Measurements from ENCODE around the gene C2CD4D.
A peak's percentile ranks its signal among the peaks of the same experiment; 100 is the strongest.

C2CD4D gene

DNA sequence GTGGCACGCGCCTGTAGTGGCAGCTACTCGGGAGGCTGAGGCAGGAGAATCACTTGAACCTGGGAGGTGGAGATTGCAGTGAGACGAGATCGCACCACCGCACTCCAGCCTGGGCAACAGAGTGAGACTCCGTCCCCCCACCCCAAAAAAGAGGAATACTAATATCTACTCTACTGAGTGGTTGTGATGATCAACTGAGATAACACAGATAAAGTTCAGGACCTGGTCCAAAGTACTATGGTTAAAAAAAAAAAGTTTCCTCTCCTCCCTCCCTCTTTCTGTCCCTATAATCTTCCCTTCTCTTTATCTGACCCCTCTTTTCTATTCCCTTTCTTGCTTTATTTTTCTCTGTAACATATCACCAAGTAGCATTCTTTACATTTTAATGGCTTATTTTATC lies 4.0 kb downstream of the C2CD4D start:
- Histone ChIP-seq H3K23ac (ENCODE audit: low read length in 2 of 2) (no peak overlapping the region), H3K27me3 (ENCODE audit: control insufficient read depth in 1 of 2, insufficient read depth in 1 of 2, low read length in 2 of 2) (peaks cover 40 to 67% of the 10 kb centered on the region in 2 experiments), H2BK12ac (ENCODE audit: low read length in 2 of 2) (no peak overlapping the region), H3K27ac (ENCODE audit: low read length, poor library complexity, severe bottlenecking) (no peak overlapping the region), H3K36me3 (ENCODE audit: control insufficient read depth in 1 of 2, insufficient read depth in 2 of 2, low read depth in 1 of 2, low read length in 2 of 2) (no peaks in the 10 kb centered on the region), H3K79me1 (replicated peaks; ENCODE audit: low read length, poor library complexity, severe bottlenecking) (no peaks in the 10 kb centered on the region), H4K8ac (ENCODE audit: low read length) (no peak overlapping the region), H2BK15ac (ENCODE audit: low read depth, poor library complexity, severe bottlenecking) (no peak overlapping the region), H2BK120ac (ENCODE audit: low read depth, low read length) (no peak overlapping the region), H3K18ac (ENCODE audit: low read depth in 1 of 2, low read length in 2 of 2) (no peak overlapping the region), H3K4me3 (ENCODE audit: insufficient read depth in 1 of 2, low read depth in 1 of 2, low read length in 2 of 2) (no peak overlapping the region), H2AK5ac (ENCODE audit: low read length, severe bottlenecking) (no peak overlapping the region), H3K4ac (ENCODE audit: low read depth in 1 of 2, low read length in 2 of 2) (no peak overlapping the region), H2AFZ (ENCODE audit: low read depth, low read length) (no peak overlapping the region), H3K9me3 (ENCODE audit: control insufficient read depth, low read length) (no peaks in the 10 kb centered on the region), H3K4me1 (ENCODE audit: control insufficient read depth, insufficient read depth, low read depth, low read length) (peaks cover 22% of the 10 kb centered on the region), H3K14ac (ENCODE audit: low read length in 2 of 2) (no peak overlapping the region), H3K9ac (ENCODE audit: low read length) (no peak overlapping the region), H2BK5ac (ENCODE audit: low read depth, low read length, poor library complexity, severe bottlenecking) (no peak overlapping the region), H3K4me2 (ENCODE audit: low read length, poor library complexity, severe bottlenecking) (no peak overlapping the region), H4K91ac (ENCODE audit: low read length) (no peak overlapping the region)
- no peak for DNase-seq
- 83% methylated on average over 3 of the region's 7 CpGs for WGBS

DNA sequence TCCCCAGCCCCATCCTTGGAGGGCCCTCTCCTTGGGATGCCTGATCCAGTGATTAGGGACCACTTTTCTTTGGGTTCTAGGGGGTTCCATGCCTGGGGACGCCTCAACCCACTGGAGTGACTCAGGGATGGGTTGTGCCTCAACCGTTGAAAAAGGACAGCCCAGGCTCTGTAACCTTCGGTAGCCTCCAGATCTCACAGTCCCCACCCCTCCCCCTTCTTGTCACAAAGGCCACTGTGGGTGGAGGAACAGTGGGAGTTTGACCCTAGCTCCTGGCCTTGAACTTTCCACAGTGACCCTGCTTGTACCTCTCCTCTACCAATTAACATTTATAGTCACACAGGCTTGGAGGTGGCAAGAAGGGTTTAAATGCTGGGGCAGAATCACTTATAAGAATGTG lies 5.4 kb downstream of the C2CD4D start:
- Histone ChIP-seq H3K18ac (ENCODE audit: low read depth in 1 of 2, low read length in 2 of 2) (no peak overlapping the region), H2BK15ac (ENCODE audit: low read depth, poor library complexity, severe bottlenecking) (no peak overlapping the region), H2BK120ac (ENCODE audit: low read depth, low read length) (no peak overlapping the region), H3K36me3 (ENCODE audit: control insufficient read depth in 1 of 2, insufficient read depth in 2 of 2, low read depth in 1 of 2, low read length in 2 of 2) (no peaks in the 10 kb centered on the region), H3K4ac (ENCODE audit: low read depth in 1 of 2, low read length in 2 of 2) (no peak overlapping the region), H3K27me3 (ENCODE audit: control insufficient read depth in 1 of 2, insufficient read depth in 1 of 2, low read length in 2 of 2) (peaks cover 34 to 66% of the 10 kb centered on the region in 2 experiments), H2AFZ (ENCODE audit: low read depth, low read length) (no peak overlapping the region), H2BK5ac (ENCODE audit: low read depth, low read length, poor library complexity, severe bottlenecking) (no peak overlapping the region), H3K4me1 (ENCODE audit: control insufficient read depth, insufficient read depth, low read depth, low read length) (peaks cover 19% of the 10 kb centered on the region), H3K9ac (ENCODE audit: low read length) (no peak overlapping the region), H4K91ac (ENCODE audit: low read length) (no peak overlapping the region), H3K79me1 (replicated peaks; ENCODE audit: low read length, poor library complexity, severe bottlenecking) (no peaks in the 10 kb centered on the region), H3K23ac (ENCODE audit: low read length in 2 of 2) (no peak overlapping the region), H3K14ac (ENCODE audit: low read length in 2 of 2) (no peak overlapping the region), H2BK12ac (ENCODE audit: low read length in 2 of 2) (peak overlapping the region in 1 of 2 experiments; percentile 15), H4K8ac (ENCODE audit: low read length) (no peak overlapping the region), H3K27ac (ENCODE audit: low read length, poor library complexity, severe bottlenecking) (no peak overlapping the region), H3K4me2 (ENCODE audit: low read length, poor library complexity, severe bottlenecking) (no peak overlapping the region), H2AK5ac (ENCODE audit: low read length, severe bottlenecking) (no peak overlapping the region), H3K9me3 (ENCODE audit: control insufficient read depth, low read length) (no peaks in the 10 kb centered on the region), H3K4me3 (ENCODE audit: insufficient read depth in 1 of 2, low read depth in 1 of 2, low read length in 2 of 2) (no peak overlapping the region)
- DNase-seq, result no peak
- WGBS, result no CpG with 5 or more reads among the region's 3 CpGs

DNA sequence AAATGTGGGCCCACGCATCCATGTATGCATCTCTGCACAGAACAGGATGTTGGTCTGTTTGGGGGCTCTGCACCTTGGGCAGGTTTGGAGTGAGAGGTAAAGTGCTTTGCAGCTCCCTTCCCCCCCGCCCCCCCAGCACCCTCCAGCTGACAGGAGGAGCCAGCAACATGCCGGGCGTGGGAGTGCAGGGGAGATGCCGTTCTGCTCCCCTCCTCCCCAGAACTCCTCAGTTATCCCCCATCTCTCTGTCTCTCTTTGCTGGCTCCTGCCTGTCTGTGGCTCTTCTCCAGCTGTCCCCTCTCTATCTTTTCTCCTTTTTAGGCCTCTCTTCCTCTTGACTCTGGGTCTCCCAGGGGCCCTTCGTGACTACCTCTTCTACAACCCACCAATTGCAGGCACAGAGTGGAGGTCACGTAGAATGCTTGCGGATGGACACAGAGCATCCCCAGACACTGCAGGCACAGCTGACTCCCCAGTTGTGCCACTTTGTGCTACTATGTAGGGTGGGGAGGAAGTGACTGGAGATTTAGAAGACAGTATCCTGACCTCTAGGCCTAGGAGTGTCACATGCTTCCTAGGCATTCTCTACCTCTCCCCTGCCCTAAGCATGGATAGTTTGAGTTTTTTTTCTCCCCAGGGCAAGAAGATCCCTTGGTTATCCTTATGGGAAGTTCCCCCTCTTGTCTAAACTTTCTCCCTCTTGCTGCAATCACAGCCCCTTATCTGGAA lies 6.3 kb downstream of the C2CD4D start:
- Histone ChIP-seq H4K91ac (ENCODE audit: low read length) (no peak overlapping the region), H2AFZ (ENCODE audit: low read depth, low read length) (no peak overlapping the region), H3K27me3 (ENCODE audit: control insufficient read depth in 1 of 2, insufficient read depth in 1 of 2, low read length in 2 of 2) (peaks cover 28 to 65% of the 10 kb centered on the region in 2 experiments), H3K4me3 (ENCODE audit: insufficient read depth in 1 of 2, low read depth in 1 of 2, low read length in 2 of 2) (no peak overlapping the region), H3K14ac (ENCODE audit: low read length in 2 of 2) (no peak overlapping the region), H2AK5ac (ENCODE audit: low read length, severe bottlenecking) (no peak overlapping the region), H3K79me1 (replicated peaks; ENCODE audit: low read length, poor library complexity, severe bottlenecking) (no peaks in the 10 kb centered on the region), H3K23ac (ENCODE audit: low read length in 2 of 2) (no peak overlapping the region), H2BK120ac (ENCODE audit: low read depth, low read length) (no peak overlapping the region), H3K9me3 (ENCODE audit: control insufficient read depth, low read length) (no peaks in the 10 kb centered on the region), H2BK5ac (ENCODE audit: low read depth, low read length, poor library complexity, severe bottlenecking) (no peak overlapping the region), H2BK12ac (ENCODE audit: low read length in 2 of 2) (no peak overlapping the region), H3K4ac (ENCODE audit: low read depth in 1 of 2, low read length in 2 of 2) (peak overlapping the region in 1 of 2 experiments; percentile 13), H4K8ac (ENCODE audit: low read length) (no peak overlapping the region), H3K27ac (ENCODE audit: low read length, poor library complexity, severe bottlenecking) (no peak overlapping the region), H3K18ac (ENCODE audit: low read depth in 1 of 2, low read length in 2 of 2) (no peak overlapping the region), H3K4me2 (ENCODE audit: low read length, poor library complexity, severe bottlenecking) (no peak overlapping the region), H3K9ac (ENCODE audit: low read length) (no peak overlapping the region), H2BK15ac (ENCODE audit: low read depth, poor library complexity, severe bottlenecking) (no peak overlapping the region), H3K4me1 (ENCODE audit: control insufficient read depth, insufficient read depth, low read depth, low read length) (peaks cover 14% of the 10 kb centered on the region), H3K36me3 (ENCODE audit: control insufficient read depth in 1 of 2, insufficient read depth in 2 of 2, low read depth in 1 of 2, low read length in 2 of 2) (no peaks in the 10 kb centered on the region)
- DNase-seq, result no peak
- WGBS, result 81% methylated on average over 8 of the region's 8 CpGs

GRCh38 chr1:151832318-151832980 lies 7.2 kb downstream of the C2CD4D start:
- Histone ChIP-seq H3K4ac (ENCODE audit: low read depth in 1 of 2, low read length in 2 of 2) (no peak overlapping the region), H3K4me2 (ENCODE audit: low read length, poor library complexity, severe bottlenecking) (no peak overlapping the region), H2BK120ac (ENCODE audit: low read depth, low read length) (no peak overlapping the region), H3K27ac (ENCODE audit: low read length, poor library complexity, severe bottlenecking) (no peak overlapping the region), H2BK5ac (ENCODE audit: low read depth, low read length, poor library complexity, severe bottlenecking) (no peak overlapping the region), H2AK5ac (ENCODE audit: low read length, severe bottlenecking) (no peak overlapping the region), H4K8ac (ENCODE audit: low read length) (no peak overlapping the region), H3K9me3 (ENCODE audit: control insufficient read depth, low read length) (no peaks in the 10 kb centered on the region), H4K91ac (ENCODE audit: low read length) (no peak overlapping the region), H2AFZ (ENCODE audit: low read depth, low read length) (no peak overlapping the region), H3K4me1 (ENCODE audit: control insufficient read depth, insufficient read depth, low read depth, low read length) (peaks cover 8% of the 10 kb centered on the region), H3K14ac (ENCODE audit: low read length in 2 of 2) (peak overlapping the region in 1 of 2 experiments; percentile 85), H3K79me1 (replicated peaks; ENCODE audit: low read length, poor library complexity, severe bottlenecking) (no peaks in the 10 kb centered on the region), H2BK12ac (ENCODE audit: low read length in 2 of 2) (no peak overlapping the region), H3K36me3 (ENCODE audit: control insufficient read depth in 1 of 2, insufficient read depth in 2 of 2, low read depth in 1 of 2, low read length in 2 of 2) (no peaks in the 10 kb centered on the region), H3K23ac (ENCODE audit: low read length in 2 of 2) (peak overlapping the region in 1 of 2 experiments; percentile 2), H3K4me3 (ENCODE audit: insufficient read depth in 1 of 2, low read depth in 1 of 2, low read length in 2 of 2) (no peak overlapping the region), H3K18ac (ENCODE audit: low read depth in 1 of 2, low read length in 2 of 2) (no peak overlapping the region), H2BK15ac (ENCODE audit: low read depth, poor library complexity, severe bottlenecking) (no peak overlapping the region), H3K27me3 (ENCODE audit: control insufficient read depth in 1 of 2, insufficient read depth in 1 of 2, low read length in 2 of 2) (peaks cover 29 to 65% of the 10 kb centered on the region in 2 experiments), H3K9ac (ENCODE audit: low read length) (no peak overlapping the region)
- WGBS, result 60% methylated on average over 10 of the region's 10 CpGs
- no peak for DNase-seq
